Calu3 (cell line): ENCODE data around the gene CCR5AS.
"Not testable (repeated sequence)": the region's sequence is repeated elsewhere in the genome, so short reads cannot be mapped to it uniquely, and the experiment has no call there.

Experiments
- BruUV-seq: library from RNA; stranded (reverse); fragments of 400-500 nt; replicated peaks from 2 replicates; lab custom pipeline; 2021; lab: Mats Ljungman, UMichigan
- CTCF ChIA-PET: fragments of 300-600 bp; sonication (Branson Sonifier 250); formaldehyde crosslinking; loops from one replicate; lab custom pipeline; 2022; ENCODE audit warnings: antibody characterized with exemption; lab: Charles Lee
- DNase-seq: peaks from one replicate; pipeline ENCODE4 v3.0.0; 2022
- H3K27ac Mint-ChIP-seq: one replicate; pipeline ENCODE4 v1.8.0; 2022; ENCODE audit warnings: mixed read lengths; ENCODE audit not compliant: unreplicated experiment
- H3K27me3 Mint-ChIP-seq: one replicate; pipeline ENCODE4 v1.8.0; 2022; ENCODE audit warnings: mixed read lengths; ENCODE audit not compliant: unreplicated experiment
- H3K36me3 Mint-ChIP-seq: one replicate; pipeline ENCODE4 v1.8.0; 2022; ENCODE audit warnings: mild to moderate bottlenecking, moderate library complexity, mixed read lengths; ENCODE audit not compliant: insufficient read depth, unreplicated experiment
- H3K4me1 Mint-ChIP-seq: one replicate; pipeline ENCODE4 v1.8.0; 2022; ENCODE audit warnings: mild to moderate bottlenecking, low read depth, mixed read lengths; ENCODE audit not compliant: unreplicated experiment
- H3K4me3 Mint-ChIP-seq: one replicate; pipeline ENCODE4 v1.8.0; 2022; ENCODE audit warnings: mild to moderate bottlenecking, low read depth, moderate library complexity, mixed read lengths; ENCODE audit not compliant: unreplicated experiment
- H3K9me3 Mint-ChIP-seq: one replicate; pipeline ENCODE4 v1.8.0; 2022; ENCODE audit warnings: low read depth, mixed read lengths; ENCODE audit not compliant: unreplicated experiment
- CTCF ChIP-seq: fragments of 200-600 bp; IDR thresholded peaks from one replicate; pipeline ENCODE4 v1.8.0; 2022; ENCODE audit warnings: antibody characterized with exemption; ENCODE audit not compliant: unreplicated experiment
- intact Hi-C: fragments of 100-400 bp; cut with micrococcal nuclease; formaldehyde crosslinking; loops from one replicate; pipeline ENCODE4 v1.10.0; 2022; ENCODE audit not compliant: unreplicated experiment

CCR5AS gene

GRCh38 chr3:46395210-46395661 lies 11.6 kb downstream of the CCR5AS start:
- Mint-ChIP-seq H3K36me3 (no peaks in the 10 kb centered on the region), H3K4me3 (no peak overlapping the region), H3K27me3 (peaks cover 15% of the 10 kb centered on the region), H3K27ac (no peak overlapping the region), H3K9me3 (no peaks in the 10 kb centered on the region), H3K4me1 (peaks cover 8% of the 10 kb centered on the region)
- no peak for TF ChIP-seq CTCF
- CTCF ChIA-PET = no interaction called here
- BruUV-seq = no TSS peak
- DNase-seq = no peak
- intact Hi-C loops = no loop called here

- H3K9me3 Mint-ChIP-seq = no peaks in the 10 kb centered on the region
- CTCF ChIA-PET = no interaction called here
- H3K4me1 Mint-ChIP-seq = peaks cover 8% of the 10 kb centered on the region
- H3K27ac Mint-ChIP-seq = no peak overlapping the region
- DNase-seq = no peak
- intact Hi-C loops = no loop called here
- TF ChIP-seq CTCF = no peak
- no peak overlapping the region for H3K4me3 Mint-ChIP-seq
- H3K27me3 Mint-ChIP-seq = peaks cover 15% of the 10 kb centered on the region
- no peaks in the 10 kb centered on the region for H3K36me3 Mint-ChIP-seq
- no TSS peak for BruUV-seq
Measured at GRCh38 chr3:46393554-46394434, 13.1 kb downstream of the CCR5AS start.

GRCh38 chr3:46393011-46393410 lies 13.9 kb downstream of the CCR5AS start:
- H3K27ac Mint-ChIP-seq = no peak overlapping the region
- CTCF ChIA-PET = no interaction called here
- no peak for TF ChIP-seq CTCF

GRCh38 chr3:46391526-46391925 lies 15.3 kb downstream of the CCR5AS start:
- H3K27ac Mint-ChIP-seq, intact Hi-C loops, H3K4me3 Mint-ChIP-seq, H3K36me3 Mint-ChIP-seq, BruUV-seq, H3K9me3 Mint-ChIP-seq, CTCF ChIA-PET, DNase-seq: not testable (repeated sequence)
- H3K27me3 Mint-ChIP-seq = peaks cover 15% of the 10 kb centered on the region
- peaks cover 10% of the 10 kb centered on the region for H3K4me1 Mint-ChIP-seq

More at GRCh38 chr3:46393011-46393410, 13.9 kb downstream of the CCR5AS start:
- Mint-ChIP-seq H3K9me3 (no peaks in the 10 kb centered on the region), H3K27me3 (peaks cover 15% of the 10 kb centered on the region), H3K36me3 (no peaks in the 10 kb centered on the region), H3K4me1 (peaks cover 8% of the 10 kb centered on the region), H3K4me3 (no peak overlapping the region)
- BruUV-seq = no TSS peak
- intact Hi-C loops = no loop called here
- DNase-seq = no peak

- no peak overlapping the region for H3K27ac Mint-ChIP-seq
- H3K4me1 Mint-ChIP-seq = peaks cover 17% of the 10 kb centered on the region
- BruUV-seq = no TSS peak
- CTCF ChIA-PET = no interaction called here
- intact Hi-C loops = loop anchor here (10.0 kb wide), 1 partner anchor 45 kb away; no protein-coding TSS in a partner anchor
- no peak for TF ChIP-seq CTCF
- no peak for DNase-seq
- no peak overlapping the region for H3K4me3 Mint-ChIP-seq
- peaks cover 6% of the 10 kb centered on the region for H3K36me3 Mint-ChIP-seq
- peaks cover 13% of the 10 kb centered on the region for H3K27me3 Mint-ChIP-seq
- H3K9me3 Mint-ChIP-seq = no peaks in the 10 kb centered on the region
Measured at GRCh38 chr3:46389306-46389705, 17.6 kb downstream of the CCR5AS start.

GRCh38 chr3:46388847-46389246 lies 18.0 kb downstream of the CCR5AS start:
- intact Hi-C loops = loop anchor here (10.0 kb wide), 1 partner anchor 46 kb away; no protein-coding TSS in a partner anchor
- CTCF ChIA-PET, H3K36me3 Mint-ChIP-seq, H3K9me3 Mint-ChIP-seq, H3K27ac Mint-ChIP-seq, DNase-seq, H3K4me3 Mint-ChIP-seq, BruUV-seq: not testable (repeated sequence)
- peaks cover 14% of the 10 kb centered on the region for H3K27me3 Mint-ChIP-seq
- H3K4me1 Mint-ChIP-seq = peaks cover 21% of the 10 kb centered on the region
